Stomach smooth muscle (tissue), 2 donors: ENCODE measurements around the gene APLP2.
"Not testable (repeated sequence)": the region's sequence is repeated elsewhere in the genome, so short reads cannot be mapped to it uniquely, and the experiment has no call there.

Experiments
- H3K27ac ChIP-seq: one replicate; pipeline ENCODE4 v1.7.0; 2013; ENCODE audit warnings: mild to moderate bottlenecking, low read length, inconsistent platforms
- H3K27me3 ChIP-seq, 2 donors: one replicate each; pipeline ENCODE4 v1.7.0; 2013; ENCODE audit warnings: low read length in 2 of 2; ENCODE audit not compliant: insufficient read depth in 2 of 2, control insufficient read depth in 1 of 2
- H3K36me3 ChIP-seq, 2 donors: one replicate each; pipeline ENCODE4 v1.7.0; 2013; ENCODE audit warnings: low read length in 2 of 2; ENCODE audit not compliant: control insufficient read depth in 2 of 2, insufficient read depth in 2 of 2
- H3K4me1 ChIP-seq: one replicate; pipeline ENCODE4 v1.7.0; 2013; ENCODE audit warnings: low read length; ENCODE audit not compliant: control insufficient read depth, insufficient read depth
- H3K4me3 ChIP-seq, 2 donors: one replicate each; pipeline ENCODE4 v1.7.0; 2013; ENCODE audit warnings: low read length in 2 of 2
- H3K9ac ChIP-seq, 2 donors: one replicate each; pipeline ENCODE4 v1.7.0; 2013; ENCODE audit warnings: low read length in 2 of 2, mild to moderate bottlenecking in 1 of 2
- H3K9me3 ChIP-seq, 2 donors: one replicate each; pipeline ENCODE4 v1.7.0; 2013; ENCODE audit warnings: low read length in 2 of 2; ENCODE audit not compliant: control insufficient read depth in 2 of 2
- donor health status: healthy.
- donor health status: Pancreatic carcinoma.

Gene APLP2

GRCh38 chr11:130089674-130090073 lies 20.0 kb downstream of the APLP2 start:
- Histone ChIP-seq H3K9ac (no peak overlapping the region), H3K4me3 (peak overlapping the region in 1 of 2 donors; percentile 40), H3K27ac (no peak overlapping the region), H3K27me3 (no peaks in the 10 kb centered on the region), H3K9me3 (no peaks in the 10 kb centered on the region), H3K4me1 (peaks cover 12% of the 10 kb centered on the region), H3K36me3 (no peaks in the 10 kb centered on the region)

DNA sequence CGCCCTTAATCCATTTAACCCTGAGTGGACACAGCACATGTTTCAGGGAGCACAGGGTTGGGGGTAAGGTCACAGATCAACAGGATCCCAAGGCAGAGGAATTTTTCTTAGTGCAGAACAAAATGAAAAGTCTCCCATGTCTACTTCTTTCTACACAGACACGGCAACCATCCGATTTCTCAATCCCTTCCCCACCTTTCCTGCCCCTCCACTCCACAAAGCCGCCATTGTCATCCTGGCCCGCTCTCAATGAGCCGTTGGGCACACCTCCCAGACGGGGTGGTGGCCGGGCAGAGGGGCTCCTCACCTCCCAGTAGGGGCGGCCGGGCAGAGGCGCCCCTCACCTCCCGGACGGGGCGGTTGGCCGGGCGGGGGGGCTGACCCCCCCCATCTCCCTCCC lies 20.8 kb downstream of the APLP2 start:
- H3K27ac ChIP-seq, H3K27me3 ChIP-seq, H3K9me3 ChIP-seq, H3K9ac ChIP-seq, H3K36me3 ChIP-seq, H3K4me3 ChIP-seq: not testable (repeated sequence)
- peaks cover 12% of the 10 kb centered on the region for H3K4me1 ChIP-seq

DNA sequence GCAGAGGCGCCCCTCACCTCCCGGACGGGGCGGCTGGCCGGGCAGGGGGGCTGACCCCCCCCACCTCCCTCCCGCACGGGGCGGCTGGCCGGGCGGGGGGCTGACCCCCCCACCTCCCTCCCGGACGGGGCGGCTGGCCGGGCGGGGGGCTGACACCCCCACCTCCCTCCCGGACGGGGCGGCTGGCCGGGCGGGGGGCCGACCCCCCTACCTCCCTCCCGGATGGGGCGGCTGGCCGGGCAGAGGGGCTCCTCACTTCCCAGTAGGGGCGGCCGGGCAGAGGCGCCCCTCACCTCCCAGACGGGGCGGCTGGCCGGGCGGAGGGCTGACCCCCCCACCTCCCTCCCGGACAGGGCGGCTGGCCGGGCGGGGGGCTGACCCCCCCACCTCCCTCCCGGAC lies 21.5 kb downstream of the APLP2 start:
- H3K4me1 ChIP-seq: peaks cover 16% of the 10 kb centered on the region
- H3K9me3 ChIP-seq, H3K27ac ChIP-seq, H3K27me3 ChIP-seq, H3K4me3 ChIP-seq, H3K9ac ChIP-seq, H3K36me3 ChIP-seq: not testable (repeated sequence)

- Histone ChIP-seq H3K4me1 (peaks cover 18% of the 10 kb centered on the region), H3K9me3 (no peaks in the 10 kb centered on the region), H3K4me3 (no peak overlapping the region), H3K9ac (no peak overlapping the region), H3K27me3 (no peaks in the 10 kb centered on the region), H3K36me3 (no peaks in the 10 kb centered on the region), H3K27ac (no peak overlapping the region)
Observed at GRCh38 chr11:130092661-130093060, 23.0 kb downstream of the APLP2 start.

DNA sequence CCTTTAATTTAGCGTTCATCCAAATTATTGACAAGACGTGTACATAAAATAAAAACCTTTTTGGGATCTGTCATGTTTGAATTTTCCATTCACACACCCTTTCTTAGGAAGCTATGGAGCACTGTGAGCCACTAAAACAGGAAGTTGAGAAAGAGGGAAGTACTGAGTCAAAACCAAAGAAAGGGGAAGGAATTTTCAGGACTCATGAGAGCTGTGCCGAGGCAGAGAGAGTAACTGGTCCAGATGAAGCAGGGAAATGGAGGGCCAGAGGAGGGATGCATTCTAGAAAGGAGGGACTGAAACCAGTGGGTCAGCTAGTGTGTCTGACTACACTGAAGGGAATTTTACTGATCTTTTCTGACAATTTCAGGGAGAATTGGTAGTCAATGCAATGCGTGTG lies 24.9 kb downstream of the APLP2 start:
- peaks cover 12% of the 10 kb centered on the region for H3K4me1 ChIP-seq
- H3K4me3 ChIP-seq: no peak overlapping the region
- no peak overlapping the region for H3K9ac ChIP-seq
- H3K27me3 ChIP-seq: no peaks in the 10 kb centered on the region
- H3K36me3 ChIP-seq: no peaks in the 10 kb centered on the region
- H3K27ac ChIP-seq: no peak overlapping the region
- H3K9me3 ChIP-seq: no peaks in the 10 kb centered on the region

GRCh38 chr11:130095326-130095725 lies 25.6 kb downstream of the APLP2 start:
- Histone ChIP-seq H3K36me3 (no peaks in the 10 kb centered on the region), H3K27ac (no peak overlapping the region), H3K9me3 (no peaks in the 10 kb centered on the region), H3K9ac (no peak overlapping the region), H3K4me1 (peaks cover 10% of the 10 kb centered on the region), H3K27me3 (no peaks in the 10 kb centered on the region), H3K4me3 (no peak overlapping the region)

- H3K4me1 ChIP-seq: peaks cover 10% of the 10 kb centered on the region
- H3K9ac ChIP-seq: no peak overlapping the region
- no peak overlapping the region for H3K4me3 ChIP-seq
- no peak overlapping the region for H3K27ac ChIP-seq
- H3K9me3 ChIP-seq: no peaks in the 10 kb centered on the region
- H3K36me3 ChIP-seq: no peaks in the 10 kb centered on the region
- no peaks in the 10 kb centered on the region for H3K27me3 ChIP-seq
Observed at GRCh38 chr11:130096042-130096441, 26.3 kb downstream of the APLP2 start.

DNA sequence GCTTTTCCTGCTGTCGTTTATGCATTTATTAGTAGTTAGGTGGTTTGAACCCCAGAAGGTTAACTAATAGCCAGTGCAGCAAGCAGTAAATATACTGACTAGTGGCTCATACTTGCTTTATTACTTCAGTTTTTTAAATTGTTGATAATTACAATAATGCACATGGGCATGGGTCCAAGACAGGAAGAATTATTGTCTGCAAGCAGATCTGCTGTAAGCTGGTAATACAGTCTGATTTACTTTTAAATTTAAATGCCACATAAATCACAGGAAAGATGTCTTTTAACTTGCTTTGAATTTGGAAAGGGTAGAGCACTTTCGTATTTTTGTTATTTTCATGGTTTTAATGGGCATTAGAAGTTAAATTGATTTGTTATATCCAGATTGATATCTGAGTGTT lies 27.1 kb downstream of the APLP2 start:
- H3K27me3 ChIP-seq: no peaks in the 10 kb centered on the region
- H3K27ac ChIP-seq: no peak overlapping the region
- H3K36me3 ChIP-seq: no peaks in the 10 kb centered on the region
- H3K9me3 ChIP-seq: no peaks in the 10 kb centered on the region
- no peak overlapping the region for H3K9ac ChIP-seq
- H3K4me1 ChIP-seq: peaks cover 15% of the 10 kb centered on the region
- H3K4me3 ChIP-seq: no peak overlapping the region

- Histone ChIP-seq H3K36me3 (no peaks in the 10 kb centered on the region), H3K9me3 (no peaks in the 10 kb centered on the region), H3K4me3 (no peak overlapping the region), H3K4me1 (peaks cover 18% of the 10 kb centered on the region), H3K9ac (no peak overlapping the region), H3K27me3 (no peaks in the 10 kb centered on the region), H3K27ac (no peak overlapping the region)
Observed at GRCh38 chr11:130097285-130097684, 27.6 kb downstream of the APLP2 start.

DNA sequence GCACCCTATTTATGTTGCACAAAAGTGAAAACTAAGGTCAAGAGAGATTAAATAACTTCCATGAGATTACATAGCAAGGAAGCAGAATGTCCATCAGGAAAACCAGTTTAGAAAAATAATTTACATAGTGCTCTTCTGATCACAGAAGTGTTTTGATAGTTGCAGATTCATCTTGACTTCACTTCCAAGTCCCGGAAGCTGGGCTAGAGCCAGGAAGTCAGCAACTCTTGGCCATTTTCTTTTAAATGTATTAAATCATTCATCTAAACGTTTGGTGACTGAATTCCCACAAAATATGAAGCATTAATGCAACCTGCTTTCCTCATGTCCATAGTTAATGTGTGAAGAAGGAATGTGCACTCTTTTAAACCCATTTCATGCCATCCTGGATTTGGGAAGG lies 29.7 kb downstream of the APLP2 start:
- Histone ChIP-seq H3K9ac (no peak overlapping the region), H3K4me3 (no peak overlapping the region), H3K4me1 (peaks cover 25% of the 10 kb centered on the region), H3K36me3 (no peaks in the 10 kb centered on the region), H3K27ac (no peak overlapping the region), H3K27me3 (no peaks in the 10 kb centered on the region), H3K9me3 (no peaks in the 10 kb centered on the region)

- Histone ChIP-seq H3K36me3 (no peaks in the 10 kb centered on the region), H3K4me3 (no peak overlapping the region), H3K27me3 (no peaks in the 10 kb centered on the region), H3K27ac (no peak overlapping the region), H3K4me1 (peaks cover 25% of the 10 kb centered on the region), H3K9me3 (no peaks in the 10 kb centered on the region), H3K9ac (no peak overlapping the region)
Observed at GRCh38 chr11:130100381-130101095, 30.8 kb downstream of the APLP2 start.
